ENCODE results near the gene OXNAD1.

OXNAD1 gene

DNA sequence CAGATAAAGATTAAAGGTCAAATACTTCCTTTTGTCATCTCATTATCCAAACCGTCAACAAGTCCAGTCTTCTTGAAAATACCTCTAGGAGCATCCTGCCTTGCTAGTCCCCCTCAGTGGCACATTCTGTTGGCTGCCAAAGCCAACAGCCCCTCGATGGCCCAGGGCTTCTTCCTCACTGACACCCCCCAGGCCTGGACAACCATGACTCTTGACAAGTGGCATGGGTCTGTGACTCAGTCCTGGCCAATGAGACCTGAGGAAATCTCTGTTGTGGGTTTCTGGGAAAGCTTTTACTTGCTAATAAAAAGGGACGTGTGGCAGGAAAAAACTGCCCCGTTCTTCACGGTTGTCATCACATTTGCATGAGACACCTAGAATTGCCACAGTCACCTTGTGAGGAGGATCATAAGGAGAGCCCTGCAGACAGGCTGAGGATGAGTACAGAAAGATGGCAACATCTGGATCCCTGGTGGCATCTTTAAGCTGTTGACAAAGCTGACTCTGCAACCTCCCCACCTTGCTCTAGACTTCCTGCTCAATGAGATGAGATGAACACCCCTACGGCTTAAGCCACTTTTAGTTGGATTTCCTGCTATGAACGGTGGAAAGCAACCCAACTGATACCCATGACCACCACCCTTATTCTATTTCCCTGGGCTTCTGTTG is 81.5 kb downstream of the OXNAD1 start:
- in situ Hi-C loops (cut with HindIII; ENCODE audit: low pct_ligation_motif_present, low sequenced_read_pairs): no loop called here
- no peaks in the 10 kb centered on the region for H3K27me3 ChIP-seq (replicated peaks)
- H3K36me3 ChIP-seq (replicated peaks): peaks cover 17% of the 10 kb centered on the region
- DNase-seq: no peak
- no peak overlapping the region for H3K4me3 ChIP-seq (ENCODE audit: low read depth, low read length)
- TF ChIP-seq, protein P1, sequence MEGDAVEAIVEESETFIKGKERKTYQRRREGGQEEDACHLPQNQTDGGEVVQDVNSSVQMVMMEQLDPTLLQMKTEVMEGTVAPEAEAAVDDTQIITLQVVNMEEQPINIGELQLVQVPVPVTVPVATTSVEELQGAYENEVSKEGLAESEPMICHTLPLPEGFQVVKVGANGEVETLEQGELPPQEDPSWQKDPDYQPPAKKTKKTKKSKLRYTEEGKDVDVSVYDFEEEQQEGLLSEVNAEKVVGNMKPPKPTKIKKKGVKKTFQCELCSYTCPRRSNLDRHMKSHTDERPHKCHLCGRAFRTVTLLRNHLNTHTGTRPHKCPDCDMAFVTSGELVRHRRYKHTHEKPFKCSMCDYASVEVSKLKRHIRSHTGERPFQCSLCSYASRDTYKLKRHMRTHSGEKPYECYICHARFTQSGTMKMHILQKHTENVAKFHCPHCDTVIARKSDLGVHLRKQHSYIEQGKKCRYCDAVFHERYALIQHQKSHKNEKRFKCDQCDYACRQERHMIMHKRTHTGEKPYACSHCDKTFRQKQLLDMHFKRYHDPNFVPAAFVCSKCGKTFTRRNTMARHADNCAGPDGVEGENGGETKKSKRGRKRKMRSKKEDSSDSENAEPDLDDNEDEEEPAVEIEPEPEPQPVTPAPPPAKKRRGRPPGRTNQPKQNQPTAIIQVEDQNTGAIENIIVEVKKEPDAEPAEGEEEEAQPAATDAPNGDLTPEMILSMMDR (IDR thresholded peaks at IDR 0.05; ENCODE audit: low read depth, low read length, missing control alignments): no peak
- no peak overlapping the region for H3K27ac ChIP-seq

- TF ChIP-seq, protein P1 (IDR thresholded peaks at IDR 0.05; ENCODE audit: low read depth, low read length, missing control alignments): no peak
- peaks cover 17% of the 10 kb centered on the region for H3K36me3 ChIP-seq (replicated peaks)
- DNase-seq: no peak
- in situ Hi-C loops (cut with HindIII; ENCODE audit: low pct_ligation_motif_present, low sequenced_read_pairs): no loop called here
- no peaks in the 10 kb centered on the region for H3K27me3 ChIP-seq (replicated peaks)
- no peak overlapping the region for H3K4me3 ChIP-seq (ENCODE audit: low read depth, low read length)
- no peak overlapping the region for H3K27ac ChIP-seq
These were observed 82.5 kb downstream of the OXNAD1 start for GRCh38 chr3:16347548-16347947.

- Histone ChIP-seq H3K27ac (no peak overlapping the region), H3K36me3 (replicated peaks) (peaks cover 12% of the 10 kb centered on the region), H3K4me3 (ENCODE audit: low read depth, low read length) (no peak overlapping the region), H3K27me3 (replicated peaks) (no peaks in the 10 kb centered on the region)
- TF ChIP-seq, protein P1 (IDR thresholded peaks at IDR 0.05; ENCODE audit: low read depth, low read length, missing control alignments): no peak
- in situ Hi-C loops (cut with HindIII; ENCODE audit: low pct_ligation_motif_present, low sequenced_read_pairs): no loop called here
- DNase-seq: peak; percentile 61
These were observed 85.1 kb downstream of the OXNAD1 start for GRCh38 chr3:16349986-16350596.

- DNase-seq: no peak
- Histone ChIP-seq H3K4me3 (ENCODE audit: low read depth, low read length) (no peak overlapping the region), H3K36me3 (replicated peaks) (peaks cover 12% of the 10 kb centered on the region), H3K27ac (no peak overlapping the region), H3K27me3 (replicated peaks) (no peaks in the 10 kb centered on the region)
- in situ Hi-C loops (cut with HindIII; ENCODE audit: low pct_ligation_motif_present, low sequenced_read_pairs): no loop called here
- TF ChIP-seq, protein P1 (IDR thresholded peaks at IDR 0.05; ENCODE audit: low read depth, low read length, missing control alignments): no peak
These were observed 85.7 kb downstream of the OXNAD1 start for GRCh38 chr3:16350597-16351318.

- in situ Hi-C loops (cut with HindIII; ENCODE audit: low pct_ligation_motif_present, low sequenced_read_pairs): no loop called here
- no peak for DNase-seq
- Histone ChIP-seq H3K4me3 (ENCODE audit: low read depth, low read length) (no peak overlapping the region), H3K36me3 (replicated peaks) (peaks cover 22% of the 10 kb centered on the region), H3K27ac (no peak overlapping the region), H3K27me3 (replicated peaks) (no peaks in the 10 kb centered on the region)
- TF ChIP-seq, protein P1 (IDR thresholded peaks at IDR 0.05; ENCODE audit: low read depth, low read length, missing control alignments): no peak
These were observed 87.4 kb downstream of the OXNAD1 start for GRCh38 chr3:16352428-16352827.
